UCSD-AML1 (cell line): ENCODE data around the gene ZNG1C.
"Not testable (repeated sequence)": the region's sequence is repeated elsewhere in the genome, so short reads cannot be mapped to it uniquely, and the experiment has no call there.

ENCODE experiments used
- DNase-seq: peaks from one replicate; lab custom pipeline; 2025; ENCODE audit not compliant: unreplicated experiment; lab: John Stamatoyannopoulos, UW

ZNG1C gene

GRCh38 chr9:68241683-68242082 lies at the start of gene ZNG1C:
TSS of gene ZNG1C (plus strand) at chr9:68241983. CDS start at chr9:68242032, 49 bp downstream.
- DNase-seq: not testable (repeated sequence)

DNA sequence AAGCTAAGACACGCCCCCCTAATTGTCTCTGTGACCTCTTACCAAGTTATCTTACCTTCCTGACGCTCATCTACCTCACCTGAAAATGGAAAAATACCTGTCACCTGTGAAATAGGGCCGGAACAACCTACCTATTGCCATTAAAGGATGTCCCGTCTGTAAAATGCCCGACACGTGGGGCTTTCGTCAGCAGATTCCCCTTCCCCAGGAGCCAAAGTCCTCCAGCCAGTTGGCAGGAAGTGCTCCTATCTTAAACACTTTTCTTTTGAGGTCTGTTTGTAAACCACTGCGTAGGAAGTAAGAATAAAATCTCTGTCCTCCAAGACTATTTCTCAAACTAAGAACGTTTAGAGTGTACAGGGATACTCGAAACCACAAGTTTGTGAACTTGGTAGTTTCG lies 654 bp downstream of the ZNG1C start:
- not testable (repeated sequence) for DNase-seq

DNA sequence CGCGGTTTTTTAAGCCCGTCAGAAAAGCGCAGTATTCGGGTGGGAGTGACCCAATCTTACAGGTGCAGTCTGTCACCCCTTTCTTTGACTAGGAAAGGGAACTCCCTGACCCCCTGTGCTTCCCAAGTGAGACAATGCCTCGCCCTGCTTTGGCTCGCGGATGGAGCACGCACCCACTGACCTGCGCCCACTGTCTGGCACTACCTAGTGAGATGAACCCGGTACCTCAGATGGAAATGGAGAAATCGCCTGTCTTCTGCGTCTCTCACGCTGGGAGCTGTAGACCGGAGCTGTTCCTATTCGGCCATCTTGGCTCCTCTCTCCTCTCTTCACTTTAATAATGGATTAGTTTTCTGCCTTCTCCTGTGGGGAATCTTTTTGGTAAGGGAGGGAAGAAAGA lies 39.3 kb downstream of the ZNG1C start:
- DNase-seq: not testable (repeated sequence)

DNA sequence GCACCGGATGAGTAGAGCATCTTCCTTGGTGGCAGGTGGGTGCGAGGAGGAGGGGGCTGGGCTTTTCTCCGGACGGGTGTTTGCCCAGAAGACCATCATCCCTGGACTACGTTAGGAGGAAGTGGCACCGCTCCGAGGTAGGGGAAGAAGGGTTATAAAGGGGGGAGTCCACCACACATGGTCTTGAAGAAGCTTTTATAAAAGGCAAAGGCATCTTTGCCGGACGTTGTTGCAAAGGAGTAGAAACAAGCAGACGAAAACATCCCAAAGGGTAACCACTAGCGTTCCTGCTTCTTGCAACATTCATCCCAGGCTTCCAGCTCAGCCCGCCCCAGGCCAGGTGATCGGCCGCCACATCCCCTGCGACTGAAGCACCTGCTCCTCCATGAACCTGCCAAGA lies 60.8 kb downstream of the ZNG1C start, which contains the start of gene FOXD4L3:
FOXD4L3 (plus strand) TSS at position 301 of the 400 bp plus-strand sequence; CDS start at position 386, 85 bp downstream.
- DNase-seq: not testable (repeated sequence)

GRCh38 chr9:68303771-68304170 lies 62.0 kb downstream of the ZNG1C start:
- not testable (repeated sequence) for DNase-seq

GRCh38 chr9:68304212-68304611 lies 62.4 kb downstream of the ZNG1C start:
- DNase-seq: not testable (repeated sequence)

GRCh38 chr9:68304777-68305176 lies 63.0 kb downstream of the ZNG1C start:
- not testable (repeated sequence) for DNase-seq

GRCh38 chr9:68305680-68306285 lies 64.0 kb downstream of the ZNG1C start:
- DNase-seq: not testable (repeated sequence)

DNA sequence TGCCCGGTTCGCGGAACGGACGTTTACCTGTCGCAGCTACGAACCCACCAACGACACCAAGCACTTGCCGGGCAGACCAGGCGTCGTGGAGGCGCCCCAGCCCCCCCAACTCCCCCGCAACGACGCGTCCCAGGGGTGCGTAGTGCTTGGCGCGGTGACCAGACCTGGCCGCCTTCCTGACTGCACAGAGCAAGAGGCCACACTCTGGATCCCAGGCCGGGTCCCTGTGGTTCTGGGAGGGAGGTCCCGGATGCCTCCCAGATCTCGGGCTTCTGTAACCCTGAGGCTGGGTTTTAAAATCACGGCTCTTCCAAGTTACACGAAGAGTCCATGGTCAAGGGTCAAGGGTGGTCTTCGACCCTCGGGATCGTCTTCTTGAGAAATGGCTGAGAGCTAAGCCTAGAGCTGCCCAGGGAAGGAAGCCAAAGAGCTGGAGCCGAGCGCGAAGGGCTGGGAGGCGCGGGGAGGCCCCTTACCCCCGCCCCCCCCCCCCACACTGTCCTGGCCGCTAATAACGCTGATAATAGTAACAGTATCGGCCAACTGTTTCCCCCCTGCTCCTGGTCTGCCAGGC lies 64.7 kb downstream of the ZNG1C start:
- not testable (repeated sequence) for DNase-seq

DNA sequence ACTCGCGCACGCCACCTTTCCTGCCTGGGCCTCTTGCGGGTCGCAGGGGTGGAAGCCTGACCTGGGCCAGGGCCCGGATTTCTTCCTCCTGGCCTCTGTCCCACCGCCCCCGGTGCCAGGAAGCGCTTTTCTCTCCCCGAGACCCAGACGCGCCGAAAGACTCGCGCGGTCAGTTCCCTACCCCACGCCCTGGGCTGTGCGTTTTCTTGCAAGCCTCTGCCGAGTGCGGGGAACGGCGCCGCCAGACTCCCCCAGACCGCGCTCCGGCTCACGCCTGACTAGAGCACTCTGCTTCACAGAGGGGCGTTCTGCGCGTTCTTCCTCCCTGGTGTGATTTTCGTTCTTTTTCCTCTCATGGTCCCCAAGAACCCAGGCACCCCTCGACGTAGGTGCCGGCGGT lies 65.3 kb downstream of the ZNG1C start:
- DNase-seq: not testable (repeated sequence)

DNA sequence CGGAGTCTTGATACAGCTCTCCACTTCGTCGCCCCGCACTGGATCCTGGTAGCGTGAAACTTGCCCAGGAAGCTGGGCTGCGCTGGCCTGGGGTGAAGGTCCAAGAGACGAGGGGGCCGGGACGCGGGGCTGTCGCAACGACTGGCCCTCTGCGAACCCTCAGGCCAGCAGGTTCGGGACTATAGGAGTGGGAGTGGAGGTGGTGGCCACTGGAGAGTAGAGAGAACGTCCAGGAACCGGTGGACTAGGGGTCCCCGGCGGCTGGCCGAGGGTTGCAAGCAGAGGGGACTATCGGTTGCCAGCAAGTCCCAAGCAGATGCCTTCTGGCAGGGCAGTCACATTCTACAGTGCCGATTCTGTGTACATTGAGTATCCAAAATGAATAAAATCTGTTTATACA lies 65.9 kb downstream of the ZNG1C start:
- DNase-seq: not testable (repeated sequence)

DNA sequence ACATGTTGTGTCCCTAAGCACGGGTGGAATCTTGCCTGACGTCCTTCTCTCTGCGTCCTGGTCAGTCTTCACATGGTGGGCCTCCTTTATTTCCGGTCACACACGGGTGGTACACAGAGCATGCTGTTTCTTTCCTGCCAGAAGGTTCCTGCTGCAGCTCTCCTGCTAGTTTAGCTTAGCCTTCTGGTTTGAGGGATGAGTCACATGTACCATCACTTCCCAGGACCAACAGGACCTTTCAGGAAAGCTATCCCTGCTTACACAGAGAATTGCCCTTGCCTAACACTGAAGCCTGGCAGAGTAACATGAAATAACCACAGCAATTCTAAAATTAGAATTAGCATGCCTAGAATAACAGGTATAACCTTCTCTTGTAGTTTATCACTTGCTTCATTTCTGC lies 69.4 kb downstream of the ZNG1C start:
- DNase-seq: not testable (repeated sequence)

DNA sequence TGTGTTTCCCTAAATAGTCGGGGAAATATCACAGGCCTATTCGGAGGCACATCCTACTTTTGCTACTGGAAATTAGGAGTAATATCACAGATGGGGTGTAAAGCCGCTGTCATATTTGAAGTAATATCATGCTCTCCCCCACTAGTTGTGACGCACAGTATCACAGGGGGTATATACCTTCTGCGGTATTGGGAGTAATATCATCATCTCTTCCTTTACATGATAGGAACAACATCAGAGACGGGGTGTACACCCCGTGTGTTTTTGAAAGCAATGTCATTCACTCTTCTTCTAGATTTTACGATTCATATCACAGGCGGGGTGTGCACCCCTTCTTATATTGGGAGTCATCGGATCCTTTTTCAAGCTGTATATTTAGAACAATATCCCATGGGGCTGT lies 76.4 kb downstream of the ZNG1C start:
- DNase-seq: not testable (repeated sequence)

DNA sequence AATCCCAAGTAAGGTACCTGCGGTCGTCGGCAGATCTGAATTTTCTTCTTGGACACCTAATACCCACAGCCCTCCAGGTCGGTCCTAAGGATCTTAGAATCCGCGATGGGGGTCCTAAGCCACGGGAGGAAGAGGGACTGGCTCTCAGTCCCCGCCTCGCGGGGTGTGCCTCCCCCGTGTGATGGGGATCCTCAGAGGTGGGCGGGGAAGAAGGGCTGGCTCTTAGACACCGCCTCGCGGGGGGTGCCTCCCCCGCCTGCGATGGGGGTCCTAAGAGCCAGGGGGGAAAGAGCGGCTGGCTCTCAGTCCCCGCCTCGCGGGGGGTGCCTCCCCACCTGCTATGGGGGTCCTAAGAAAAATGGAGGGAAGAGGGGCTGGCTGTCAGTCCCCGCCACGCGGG lies 82.0 kb downstream of the ZNG1C start:
- not testable (repeated sequence) for DNase-seq

DNA sequence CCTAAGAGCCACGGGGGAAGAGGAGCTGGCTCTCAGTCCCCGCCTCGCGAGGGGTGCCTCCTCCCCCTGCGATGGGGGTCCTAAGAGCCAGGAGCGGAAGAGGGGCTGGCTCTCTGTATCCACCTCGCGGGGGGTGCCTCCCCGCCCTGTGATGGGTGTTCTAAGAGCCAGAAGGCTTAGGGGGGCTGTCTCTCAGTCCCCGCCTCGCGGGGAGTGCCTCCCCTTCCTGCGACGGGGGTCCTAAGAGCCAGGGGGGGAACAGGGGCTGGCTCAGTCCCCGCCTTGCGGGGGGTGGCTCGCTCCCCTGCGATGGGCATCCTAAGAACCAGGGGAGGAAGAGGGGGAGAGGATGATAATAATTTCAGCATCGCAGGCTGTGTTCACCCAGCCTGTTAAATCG lies 82.7 kb downstream of the ZNG1C start:
- not testable (repeated sequence) for DNase-seq

DNA sequence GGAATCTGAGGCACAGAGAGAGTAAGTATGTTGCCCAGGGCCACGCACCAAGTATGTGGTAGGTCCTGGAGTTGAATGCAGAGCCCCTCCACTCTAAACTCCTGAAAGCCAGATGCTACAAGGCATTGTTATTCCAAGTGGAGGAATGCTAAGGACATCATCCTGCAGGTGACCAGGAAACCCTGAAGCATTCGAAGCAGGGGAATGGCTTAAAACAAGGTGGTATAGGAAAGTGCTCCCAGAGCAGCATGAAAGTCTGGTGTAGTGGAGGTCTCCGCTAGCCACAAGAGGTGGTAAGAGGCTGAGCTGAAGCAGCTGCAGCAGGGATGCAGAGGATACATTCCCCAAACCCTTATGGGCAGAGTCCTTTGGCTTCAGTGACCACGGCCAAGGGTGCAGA lies 87.3 kb downstream of the ZNG1C start:
- not testable (repeated sequence) for DNase-seq

DNA sequence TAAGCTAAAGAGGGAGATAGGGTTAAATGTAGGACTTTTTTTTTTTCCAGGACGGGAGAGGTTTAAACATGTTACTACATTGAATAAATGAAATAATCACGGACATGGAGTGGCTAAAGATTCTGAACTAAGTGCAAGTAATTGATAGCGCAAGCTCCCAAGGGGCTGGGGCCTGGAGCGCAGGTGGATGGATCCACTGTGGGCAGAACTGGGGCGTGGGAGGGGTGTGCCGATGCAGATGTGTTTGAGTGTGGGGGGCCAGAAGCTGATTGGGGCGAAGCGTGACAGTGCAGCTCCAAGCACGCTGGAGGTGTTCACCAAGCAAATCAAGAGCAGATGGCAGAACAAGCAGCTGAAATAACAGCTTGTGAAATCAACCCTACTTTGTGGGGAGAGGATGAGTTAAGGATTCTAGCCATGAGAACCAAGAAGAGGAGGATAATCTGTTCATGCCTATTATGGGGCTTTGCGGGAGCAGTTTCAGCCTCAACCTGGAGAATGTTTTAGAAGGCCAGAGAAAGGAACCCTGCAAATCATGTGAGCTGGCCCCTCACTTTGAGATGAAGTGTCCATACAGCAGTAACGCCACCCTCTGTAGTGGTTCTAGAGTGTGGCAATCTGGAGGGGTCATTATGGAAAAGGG lies 88.9 kb downstream of the ZNG1C start:
- DNase-seq: not testable (repeated sequence)

- not testable (repeated sequence) for DNase-seq
These were observed 90.3 kb downstream of the ZNG1C start for GRCh38 chr9:68332122-68332521.

DNA sequence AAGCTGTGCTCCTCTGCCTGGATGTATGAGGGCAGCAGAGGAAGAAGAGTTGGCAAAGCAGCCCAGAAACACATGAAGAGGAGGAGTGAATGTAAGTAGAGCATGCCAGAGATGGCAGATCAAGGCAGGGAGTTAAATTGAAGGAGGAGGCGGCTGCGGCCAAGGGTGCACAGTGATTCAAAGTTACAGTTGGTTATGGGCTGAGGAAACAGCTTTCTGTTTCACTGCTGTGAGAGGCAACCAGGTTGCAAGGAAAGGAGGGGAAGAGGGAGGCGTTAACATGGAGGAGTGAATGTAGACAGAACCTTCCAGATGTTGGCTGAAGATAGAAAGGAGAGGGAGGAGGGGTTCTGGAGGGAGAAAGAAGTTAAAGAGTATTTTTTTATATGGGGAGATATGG lies 94.2 kb downstream of the ZNG1C start:
- DNase-seq: not testable (repeated sequence)

GRCh38 chr9:68336639-68337339 lies 95.0 kb downstream of the ZNG1C start:
- DNase-seq: not testable (repeated sequence)

DNA sequence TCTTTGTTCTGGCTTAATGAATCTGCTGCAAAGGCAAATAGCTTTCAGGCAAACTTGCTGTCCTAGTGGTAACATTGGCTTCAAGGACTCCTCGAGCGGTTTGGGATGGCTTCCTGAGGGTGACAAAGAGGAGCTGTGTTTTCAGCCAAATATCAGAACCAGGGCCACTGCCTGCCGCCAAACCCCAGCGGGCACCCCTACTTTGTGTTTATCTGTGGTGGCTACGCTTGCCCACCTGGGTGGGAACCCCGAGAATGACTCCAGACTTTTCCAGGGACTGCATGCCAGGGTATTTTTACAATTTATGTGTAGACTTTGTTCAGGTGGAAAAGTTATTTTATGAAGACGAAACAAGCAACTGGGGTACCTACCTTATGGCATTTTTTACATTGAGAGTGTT lies 96.2 kb downstream of the ZNG1C start:
- not testable (repeated sequence) for DNase-seq
